Activated naive CD4-positive, alpha-beta T cell treated with anti-CD3 and anti-CD28 coated beads for 36 hours (primary cell): ENCODE results near the gene SLC5A10. TPM values are rescaled to one million over a fixed set of nuclear protein-coding genes. Genes with fewer than 3 reads are reported as not detected.
A peak's percentile ranks its signal among the peaks of the same experiment; 100 is the strongest.

Experiments
- CTCF ChIA-PET: fragments of 350-600 bp; sonication (Branson Sonifier 250); formaldehyde crosslinking; loops from one replicate; lab custom pipeline; 2021; ENCODE audit warnings: antibody characterized with exemption; lab: Charles Lee
- DNase-seq: peaks from one replicate; pipeline ENCODE4 v3.0.0-alpha.2; 2020
- H3K27ac Mint-ChIP-seq: one replicate; pipeline ENCODE4 v1.8.0; 2021; ENCODE audit warnings: mild to moderate bottlenecking, mixed read lengths
- H3K27me3 Mint-ChIP-seq: one replicate; pipeline ENCODE4 v1.8.0; 2021; ENCODE audit warnings: low read depth, mixed read lengths
- H3K36me3 Mint-ChIP-seq: one replicate; pipeline ENCODE4 v1.8.0; 2021; ENCODE audit warnings: low read depth, mixed read lengths
- H3K4me1 Mint-ChIP-seq: one replicate; pipeline ENCODE4 v1.8.0; 2021; ENCODE audit warnings: low read depth, mixed read lengths
- H3K4me3 Mint-ChIP-seq: one replicate; pipeline ENCODE4 v1.8.0; 2021; ENCODE audit warnings: mild to moderate bottlenecking, moderate library complexity, mixed read lengths
- H3K9me3 Mint-ChIP-seq: one replicate; pipeline ENCODE4 v1.8.0; 2021; ENCODE audit warnings: mixed read lengths
- intact Hi-C: fragments of 100-400 bp; cut with micrococcal nuclease; formaldehyde crosslinking; loops from one replicate; pipeline ENCODE4 v1.15.1; 2023
- total RNA-seq, 2 experiments: library from RNA; stranded (reverse); gene quantifications; one replicate each; pipeline ENCODE4 v1.2.3, GENCODE V29; 2021

The SLC5A10 gene
- total RNA-seq, 2 experiments from 2014 or later = not detected

- Mint-ChIP-seq H3K27me3 (no peaks in the 10 kb centered on the region), H3K27ac (no peak overlapping the region), H3K4me1 (peaks cover 29% of the 10 kb centered on the region), H3K4me3 (no peak overlapping the region), H3K9me3 (no peaks in the 10 kb centered on the region), H3K36me3 (no peaks in the 10 kb centered on the region)
- CTCF ChIA-PET = interaction anchor here (1.1 to 3.9 kb wide), 15 partner anchors 12 to 334 kb away, joined by 3 to 32 read pairs (median 6); partner anchors contain the start of genes FAM83G and PRPSAP2
- intact Hi-C loops = no loop called here
- no peak for DNase-seq
These were observed 8.3 kb downstream of the SLC5A10 start for GRCh38 chr17:18960241-18960665.

GRCh38 chr17:18960803-18961511, 9.0 kb downstream of the SLC5A10 start:
- intact Hi-C loops = no loop called here
- Mint-ChIP-seq H3K4me3 (no peak overlapping the region), H3K27ac (no peak overlapping the region), H3K27me3 (no peaks in the 10 kb centered on the region), H3K36me3 (no peaks in the 10 kb centered on the region), H3K4me1 (peaks cover 23% of the 10 kb centered on the region), H3K9me3 (no peaks in the 10 kb centered on the region)
- CTCF ChIA-PET = interaction anchor here (0.6 to 3.9 kb wide), 29 partner anchors 9 to 361 kb away, joined by 3 to 32 read pairs (median 5); partner anchors contain the start of genes FAM83G and PRPSAP2
- DNase-seq = peak; percentile 86

GRCh38 chr17:18961634-18962493, 9.9 kb downstream of the SLC5A10 start:
- DNase-seq = peak; percentile 47
- CTCF ChIA-PET = interaction anchor here (0.6 to 3.9 kb wide), 29 partner anchors 8 to 336 kb away, joined by 3 to 32 read pairs (median 5); partner anchors contain the start of genes FAM83G and PRPSAP2
- H3K27me3 Mint-ChIP-seq = no peaks in the 10 kb centered on the region
- intact Hi-C loops = no loop called here
- no peaks in the 10 kb centered on the region for H3K9me3 Mint-ChIP-seq
- peaks cover 23% of the 10 kb centered on the region for H3K4me1 Mint-ChIP-seq
- no peak overlapping the region for H3K27ac Mint-ChIP-seq
- no peaks in the 10 kb centered on the region for H3K36me3 Mint-ChIP-seq
- H3K4me3 Mint-ChIP-seq = no peak overlapping the region

GRCh38 chr17:18962494-18962815, 10.5 kb downstream of the SLC5A10 start:
- no peak for DNase-seq
- intact Hi-C loops = no loop called here
- H3K27me3 Mint-ChIP-seq = no peaks in the 10 kb centered on the region
- no peaks in the 10 kb centered on the region for H3K9me3 Mint-ChIP-seq
- peaks cover 23% of the 10 kb centered on the region for H3K4me1 Mint-ChIP-seq
- no peaks in the 10 kb centered on the region for H3K36me3 Mint-ChIP-seq
- no peak overlapping the region for H3K4me3 Mint-ChIP-seq
- CTCF ChIA-PET = interaction anchor here (1.5 to 2.1 kb wide), 2 partner anchors 37 to 145 kb away, joined by 4 to 10 read pairs; no protein-coding TSS in a partner anchor
- no peak overlapping the region for H3K27ac Mint-ChIP-seq

GRCh38 chr17:18963126-18964017, 11.4 kb downstream of the SLC5A10 start:
- Mint-ChIP-seq H3K4me3 (no peak overlapping the region), H3K4me1 (peaks cover 20% of the 10 kb centered on the region), H3K27me3 (no peaks in the 10 kb centered on the region), H3K27ac (no peak overlapping the region), H3K9me3 (no peaks in the 10 kb centered on the region), H3K36me3 (no peaks in the 10 kb centered on the region)
- CTCF ChIA-PET = interaction anchor here (0.6 to 1.5 kb wide), 3 partner anchors 9 to 146 kb away, joined by 3 to 4 read pairs (median 3); no protein-coding TSS in a partner anchor
- no peak for DNase-seq
- intact Hi-C loops = no loop called here

- no peak overlapping the region for H3K27ac Mint-ChIP-seq
- no peak for DNase-seq
- H3K36me3 Mint-ChIP-seq = no peaks in the 10 kb centered on the region
- intact Hi-C loops = no loop called here
- peaks cover 17% of the 10 kb centered on the region for H3K4me1 Mint-ChIP-seq
- H3K9me3 Mint-ChIP-seq = no peaks in the 10 kb centered on the region
- no peaks in the 10 kb centered on the region for H3K27me3 Mint-ChIP-seq
- H3K4me3 Mint-ChIP-seq = no peak overlapping the region
- CTCF ChIA-PET = no interaction called here
These were observed 12.0 kb downstream of the SLC5A10 start for GRCh38 chr17:18964018-18964351.

GRCh38 chr17:18964550-18964949, 12.6 kb downstream of the SLC5A10 start:
- no peaks in the 10 kb centered on the region for H3K27me3 Mint-ChIP-seq
- no peak overlapping the region for H3K4me3 Mint-ChIP-seq
- CTCF ChIA-PET = no interaction called here
- no peak overlapping the region for H3K27ac Mint-ChIP-seq
- H3K4me1 Mint-ChIP-seq = peaks cover 17% of the 10 kb centered on the region
- H3K9me3 Mint-ChIP-seq = no peaks in the 10 kb centered on the region
- intact Hi-C loops = no loop called here
- DNase-seq = no peak
- H3K36me3 Mint-ChIP-seq = no peaks in the 10 kb centered on the region

GRCh38 chr17:18965530-18966236, 13.7 kb downstream of the SLC5A10 start:
- no peaks in the 10 kb centered on the region for H3K9me3 Mint-ChIP-seq
- CTCF ChIA-PET = no interaction called here
- DNase-seq = no peak
- H3K4me1 Mint-ChIP-seq = peaks cover 16% of the 10 kb centered on the region
- no peak overlapping the region for H3K27ac Mint-ChIP-seq
- peaks cover 5% of the 10 kb centered on the region for H3K36me3 Mint-ChIP-seq
- H3K4me3 Mint-ChIP-seq = no peak overlapping the region
- no peaks in the 10 kb centered on the region for H3K27me3 Mint-ChIP-seq
- intact Hi-C loops = no loop called here

- Mint-ChIP-seq H3K36me3 (peaks cover 7% of the 10 kb centered on the region), H3K4me3 (no peak overlapping the region), H3K27ac (no peak overlapping the region), H3K9me3 (no peaks in the 10 kb centered on the region), H3K4me1 (peaks cover 6% of the 10 kb centered on the region), H3K27me3 (no peaks in the 10 kb centered on the region)
- CTCF ChIA-PET = interaction anchor here (0.7 kb wide), 1 partner anchor 10 kb away, joined by 3 read pairs; no protein-coding TSS in a partner anchor
- no peak for DNase-seq
- intact Hi-C loops = no loop called here
These were observed 15.1 kb downstream of the SLC5A10 start for GRCh38 chr17:18966831-18967624.

- no peaks in the 10 kb centered on the region for H3K27me3 Mint-ChIP-seq
- H3K4me1 Mint-ChIP-seq = peaks cover 2% of the 10 kb centered on the region
- no peak for DNase-seq
- H3K9me3 Mint-ChIP-seq = no peaks in the 10 kb centered on the region
- intact Hi-C loops = no loop called here
- no peak overlapping the region for H3K27ac Mint-ChIP-seq
- CTCF ChIA-PET = interaction anchor here (0.9 kb wide), 1 partner anchor 13 kb away, joined by 3 read pairs; no protein-coding TSS in a partner anchor
- no peak overlapping the region for H3K4me3 Mint-ChIP-seq
- H3K36me3 Mint-ChIP-seq = peaks cover 7% of the 10 kb centered on the region
These were observed 16.0 kb downstream of the SLC5A10 start for GRCh38 chr17:18967916-18968315.

GRCh38 chr17:18968345-18968744, 16.4 kb downstream of the SLC5A10 start:
- Mint-ChIP-seq H3K4me3 (no peak overlapping the region), H3K27me3 (no peaks in the 10 kb centered on the region), H3K36me3 (peaks cover 7% of the 10 kb centered on the region), H3K27ac (no peak overlapping the region), H3K4me1 (peaks cover 2% of the 10 kb centered on the region), H3K9me3 (no peaks in the 10 kb centered on the region)
- intact Hi-C loops = no loop called here
- CTCF ChIA-PET = interaction anchor here (0.9 kb wide), 1 partner anchor 12 kb away, joined by 3 read pairs; no protein-coding TSS in a partner anchor
- DNase-seq = no peak
